SU-DHL-6 (cell line): ENCODE results near the gene FOLR1.
"Not testable (repeated sequence)": the region's sequence is repeated elsewhere in the genome, so short reads cannot be mapped to it uniquely, and the experiment has no call there.

Experiments
- H2AFZ ChIP-seq: fragments of 200-600 bp; sonication (generic); 2 replicates; pipeline ENCODE4 v1.6.1; 2014; ENCODE audit warnings: low read depth, mild to moderate bottlenecking, moderate library complexity, mixed read lengths, antibody characterized with exemption, low read length; ENCODE audit not compliant: severe bottlenecking
- H3F3A ChIP-seq: fragments of 200-600 bp; shearing (Covaris generic); 2 replicates; pipeline ENCODE4 v1.6.0; 2016; ENCODE audit warnings: antibody characterized with exemption, mild to moderate bottlenecking; ENCODE audit not compliant: insufficient read depth
- H3K27ac ChIP-seq: fragments of 200-600 bp; sonication (generic); 2 replicates; pipeline ENCODE4 v1.5.1; 2016; ENCODE audit warnings: low read depth, mild to moderate bottlenecking, low read length, moderate library complexity, mixed read lengths
- H3K27me3 ChIP-seq: fragments of 200-600 bp; sonication (generic), shearing (Covaris generic); 2 replicates; pipeline ENCODE4 v1.6.0; 2014; ENCODE audit warnings: mild to moderate bottlenecking, low read length
- H3K36me3 ChIP-seq: fragments of 200-600 bp; sonication (generic); 2 replicates; pipeline ENCODE4 v1.6.1; 2014; ENCODE audit warnings: mild to moderate bottlenecking, low read length, mixed read lengths
- H3K4me2 ChIP-seq: fragments of 300-600, 200-600 bp; shearing (Covaris generic), sonication (generic); 2 replicates; pipeline ENCODE4 v1.6.0; 2014; ENCODE audit warnings: low read length, low read depth, mild to moderate bottlenecking; ENCODE audit not compliant: poor library complexity, severe bottlenecking
- H3K4me3 ChIP-seq: fragments of 200-600 bp; sonication (generic); 2 replicates; pipeline ENCODE4 v1.5.1; 2014; ENCODE audit warnings: antibody characterized with exemption, low read length, mild to moderate bottlenecking, mixed read lengths; ENCODE audit not compliant: insufficient read depth, poor library complexity, severe bottlenecking
- H3K79me2 ChIP-seq: fragments of 200-600 bp; sonication (generic); 2 replicates; pipeline ENCODE4 v1.6.1; 2014; ENCODE audit warnings: mild to moderate bottlenecking, low read length, moderate library complexity; ENCODE audit not compliant: insufficient read depth
- H3K9ac ChIP-seq: fragments of 200-600 bp; sonication (generic); 2 replicates; pipeline ENCODE4 v1.7.0; 2014; ENCODE audit warnings: mild to moderate bottlenecking, low read length
- H3K9me2 ChIP-seq: fragments of 200-600 bp; sonication (generic); replicated peaks from 2 replicates; pipeline ENCODE4 v1.6.1; 2014; ENCODE audit warnings: low read length; ENCODE audit not compliant: insufficient read depth
- H3K9me3 ChIP-seq: fragments of 200-600 bp; sonication (generic); 2 replicates; pipeline ENCODE4 v1.6.1; 2014; ENCODE audit warnings: low read length, mixed read lengths; ENCODE audit not compliant: insufficient read depth
- H4K20me1 ChIP-seq: fragments of 200-600 bp; sonication (generic); 2 replicates; pipeline ENCODE4 v1.6.1; 2014; ENCODE audit warnings: low read depth, mild to moderate bottlenecking, antibody characterized with exemption, low read length, moderate library complexity, mixed read lengths
- CTCF ChIP-seq: fragments of 200-600 bp; sonication (generic); IDR thresholded peaks from one replicate; pipeline ENCODE4 v1.5.1; 2017; ENCODE audit warnings: antibody characterized with exemption, mild to moderate bottlenecking, low read length, moderate library complexity; ENCODE audit not compliant: insufficient read depth, poor library complexity, severe bottlenecking
- EZH2phosphoT487 ChIP-seq: fragments of 200-600 bp; sonication (generic), shearing (Covaris generic); conservative IDR thresholded peaks from 2 replicates; pipeline ENCODE4 v1.6.1; 2018; ENCODE audit warnings: mild to moderate bottlenecking, antibody characterized with exemption, low read length, moderate library complexity, mixed read lengths

The FOLR1 gene

GRCh38 chr11:72191961-72192381 lies at the start of gene FOLR1:
FOLR1 (plus strand) TSS chr11:72192140; CDS start chr11:72192174, 34 bp downstream.
- Histone ChIP-seq H3K27ac (no peak within 1 kb of the TSS), H3K79me2 (no peaks in the 10 kb centered on the region), H3F3A (no peaks in the 10 kb centered on the region), H2AFZ (no peak within 1 kb of the TSS), H3K9me2 (no peaks in the 10 kb centered on the region), H3K9me3 (no peaks in the 10 kb centered on the region), H3K4me2 (no peak within 1 kb of the TSS), H3K36me3 (no peaks in the 10 kb centered on the region), H3K4me3 (no peak within 1 kb of the TSS), H3K27me3 (no peaks in the 10 kb centered on the region), H3K9ac (no peak within 1 kb of the TSS), H4K20me1 (no peaks in the 10 kb centered on the region)
- no peak for TF ChIP-seq EZH2phosphoT487
- TF ChIP-seq CTCF: no peak

- not testable (repeated sequence) for H3K9ac ChIP-seq, H3K36me3 ChIP-seq, H3K4me3 ChIP-seq, H3K79me2 ChIP-seq, H3K27me3 ChIP-seq, H3K9me2 ChIP-seq, H3K27ac ChIP-seq, H3K9me3 ChIP-seq, H3F3A ChIP-seq, H4K20me1 ChIP-seq, H3K4me2 ChIP-seq, H2AFZ ChIP-seq
These were observed 49.4 kb upstream of the FOLR1 start for GRCh38 chr11:72142543-72142942.

- Histone ChIP-seq H3F3A (no peaks in the 10 kb centered on the region), H3K9me2 (no peaks in the 10 kb centered on the region), H3K4me2 (no peak overlapping the region), H4K20me1 (no peaks in the 10 kb centered on the region), H3K9ac (no peak overlapping the region), H3K79me2 (no peaks in the 10 kb centered on the region), H2AFZ (no peak overlapping the region), H3K36me3 (no peaks in the 10 kb centered on the region), H3K9me3 (no peaks in the 10 kb centered on the region), H3K4me3 (no peak overlapping the region), H3K27ac (no peak overlapping the region), H3K27me3 (no peaks in the 10 kb centered on the region)
- no peak for TF ChIP-seq EZH2phosphoT487
- no peak for TF ChIP-seq CTCF
These were observed 47.0 kb upstream of the FOLR1 start for GRCh38 chr11:72144807-72145565.

- Histone ChIP-seq H4K20me1 (no peaks in the 10 kb centered on the region), H3K9me2 (no peaks in the 10 kb centered on the region), H3F3A (no peaks in the 10 kb centered on the region), H3K79me2 (no peaks in the 10 kb centered on the region), H3K9me3 (no peaks in the 10 kb centered on the region), H3K27ac (no peak overlapping the region), H3K4me2 (no peak overlapping the region), H3K27me3 (no peaks in the 10 kb centered on the region), H2AFZ (no peak overlapping the region), H3K4me3 (no peak overlapping the region), H3K36me3 (no peaks in the 10 kb centered on the region), H3K9ac (no peak overlapping the region)
- TF ChIP-seq CTCF (no peak), EZH2phosphoT487 (no peak)
These were observed 45.3 kb upstream of the FOLR1 start for GRCh38 chr11:72146625-72147024.
